Measurements from ENCODE around the gene TCAP.

Gene TCAP

DNA sequence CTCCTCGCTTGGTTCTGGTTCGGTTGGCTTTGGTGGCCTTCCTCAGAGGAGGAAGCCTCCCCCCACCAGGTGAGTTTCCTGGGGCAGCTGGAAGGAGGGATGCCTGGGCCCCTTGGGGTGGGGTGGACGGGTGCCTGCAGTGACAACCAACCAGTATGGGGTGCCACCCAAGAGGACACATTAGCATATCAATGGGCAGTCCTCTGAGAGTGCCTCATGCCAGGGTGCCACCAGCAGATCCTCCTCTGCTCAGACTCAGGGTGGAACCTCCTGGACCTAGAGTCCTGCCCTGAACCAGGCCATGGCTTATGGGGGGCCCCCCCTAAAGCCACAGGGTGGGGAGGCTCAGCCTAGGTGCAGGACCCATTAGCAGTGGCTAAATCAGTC is 35.7 kb upstream of the TCAP start:
- DNase-seq, result no peak

DNA sequence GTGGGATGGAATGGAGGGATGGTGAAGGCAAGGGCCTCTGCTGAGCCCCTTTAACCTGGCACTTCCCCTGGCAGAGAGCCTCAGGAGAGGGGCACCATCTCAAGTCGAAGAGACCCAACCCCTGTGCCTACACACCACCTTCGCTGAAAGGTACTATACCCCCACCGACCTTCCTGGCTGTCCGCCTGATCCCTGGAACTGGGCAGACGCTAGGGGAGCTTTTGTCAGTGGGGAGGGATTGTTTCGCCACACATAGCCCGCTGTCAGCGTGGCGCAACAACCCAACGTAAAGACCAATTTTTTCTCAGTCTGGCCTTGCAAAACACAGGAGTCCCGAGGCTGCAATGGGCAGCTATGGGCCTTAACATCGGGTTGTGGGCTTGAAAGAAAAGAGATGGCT is 35.3 kb upstream of the TCAP start:
- peak; percentile 77 for DNase-seq

DNA sequence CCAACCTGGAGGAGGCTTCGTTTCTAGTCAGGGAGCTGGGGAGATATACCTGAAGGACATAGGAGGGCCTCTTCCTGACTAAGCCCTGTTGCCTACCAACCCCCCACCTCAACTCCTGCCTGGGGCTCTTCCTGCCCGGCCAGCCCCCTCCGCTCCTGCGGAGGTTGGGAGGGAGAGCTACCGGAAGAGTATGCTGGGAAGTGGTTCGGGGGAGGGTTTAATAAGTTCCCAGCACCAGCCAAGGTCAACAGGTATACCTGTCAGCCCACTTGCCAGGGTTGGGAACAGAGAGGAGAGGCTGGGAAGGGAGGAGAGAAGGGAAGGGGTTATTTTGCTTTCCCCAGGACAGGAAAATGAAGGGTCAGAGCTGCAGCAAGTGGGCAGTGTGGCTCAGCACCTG is 33.7 kb upstream of the TCAP start:
- no peak for DNase-seq

DNA sequence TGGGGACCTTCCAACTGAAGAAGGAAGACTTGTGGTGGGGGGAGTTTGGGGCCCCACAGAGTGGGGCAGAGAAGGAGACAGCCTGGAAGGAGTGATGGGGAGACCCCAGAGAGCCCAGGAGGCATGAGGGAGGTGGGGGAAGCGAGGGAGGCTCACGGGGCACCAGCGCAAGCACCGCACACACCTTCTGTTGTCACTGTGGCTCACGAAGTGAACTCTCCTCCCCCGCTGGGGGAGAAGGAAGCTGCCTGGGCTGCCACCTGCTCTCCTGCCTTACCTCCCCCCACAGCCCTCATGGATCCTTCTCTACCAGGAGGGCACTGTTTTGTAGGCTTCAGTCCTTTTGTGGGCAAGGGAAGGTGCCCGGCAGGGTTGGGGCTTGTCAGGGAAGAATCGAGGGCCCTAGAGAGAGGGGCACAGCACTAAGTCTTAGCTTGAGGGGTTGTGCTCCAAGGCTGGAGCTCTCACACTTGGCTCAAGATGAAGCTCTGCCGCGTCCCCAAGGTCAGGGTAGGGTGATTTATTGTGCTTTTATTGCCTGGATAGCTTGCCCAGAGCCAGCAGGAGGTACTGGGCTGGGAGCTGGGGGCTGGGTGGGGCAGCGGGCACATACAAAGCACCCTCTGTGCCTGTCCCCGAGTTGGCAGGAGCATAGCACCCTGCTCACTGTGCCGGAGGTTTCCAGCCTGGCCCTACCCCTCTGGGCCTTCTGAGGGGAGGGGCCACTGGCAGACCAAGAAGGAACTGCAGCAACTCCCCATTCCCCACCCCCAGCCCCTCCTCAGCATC is 32.8 kb upstream of the TCAP start:
- DNase-seq, result no peak

DNA sequence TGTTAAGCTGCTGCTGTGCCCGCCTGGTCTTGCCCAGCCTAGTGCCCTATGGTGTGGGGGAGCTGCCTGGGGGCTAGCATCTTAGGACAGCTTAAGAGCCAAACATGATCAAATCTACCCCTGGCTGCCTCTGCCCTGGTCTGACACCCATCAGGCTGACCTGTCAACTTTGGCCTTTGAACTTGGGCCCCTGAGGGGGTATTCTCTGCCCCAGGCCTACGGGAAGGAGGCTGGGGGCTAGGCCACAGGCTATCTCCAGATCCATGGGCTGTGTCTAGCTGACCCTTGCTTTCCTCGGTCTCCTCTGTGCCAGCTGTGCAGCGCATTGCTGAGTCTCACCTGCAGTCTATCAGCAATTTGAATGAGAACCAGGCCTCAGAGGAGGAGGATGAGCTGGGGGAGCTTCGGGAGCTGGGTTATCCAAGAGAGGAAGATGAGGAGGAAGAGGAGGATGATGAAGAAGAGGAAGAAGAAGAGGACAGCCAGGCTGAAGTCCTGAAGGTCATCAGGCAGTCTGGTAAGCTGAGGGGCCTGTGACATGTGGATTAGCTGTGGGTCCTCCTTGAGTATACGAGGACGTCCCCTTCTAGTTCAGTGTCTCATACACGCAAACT is 31.5 kb upstream of the TCAP start:
- DNase-seq, result no peak

DNA sequence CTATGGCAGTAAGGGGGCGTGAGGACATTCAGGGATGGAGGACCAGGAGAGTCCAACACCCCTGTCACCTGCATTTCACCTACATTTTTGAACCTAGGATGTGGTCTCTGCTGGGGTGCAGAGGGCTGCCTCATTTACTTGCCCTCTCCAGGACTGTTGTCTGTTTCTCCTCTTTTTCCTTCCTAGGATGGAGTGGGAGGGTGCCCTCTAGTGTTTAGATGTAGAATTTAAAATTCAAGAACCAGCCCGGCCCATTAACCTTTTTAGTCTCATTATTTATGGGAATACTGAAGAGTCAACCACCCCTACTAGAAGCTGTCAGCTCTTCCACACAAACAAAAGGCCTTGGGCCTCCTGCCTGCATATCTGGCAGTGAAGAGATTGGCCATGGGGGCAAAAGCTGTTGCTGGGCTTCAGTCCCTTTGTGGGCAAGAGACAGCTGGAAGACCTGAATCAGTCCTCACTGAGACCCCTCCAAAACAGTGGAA is 30.7 kb upstream of the TCAP start:
- peak; percentile 45 for DNase-seq

DNA sequence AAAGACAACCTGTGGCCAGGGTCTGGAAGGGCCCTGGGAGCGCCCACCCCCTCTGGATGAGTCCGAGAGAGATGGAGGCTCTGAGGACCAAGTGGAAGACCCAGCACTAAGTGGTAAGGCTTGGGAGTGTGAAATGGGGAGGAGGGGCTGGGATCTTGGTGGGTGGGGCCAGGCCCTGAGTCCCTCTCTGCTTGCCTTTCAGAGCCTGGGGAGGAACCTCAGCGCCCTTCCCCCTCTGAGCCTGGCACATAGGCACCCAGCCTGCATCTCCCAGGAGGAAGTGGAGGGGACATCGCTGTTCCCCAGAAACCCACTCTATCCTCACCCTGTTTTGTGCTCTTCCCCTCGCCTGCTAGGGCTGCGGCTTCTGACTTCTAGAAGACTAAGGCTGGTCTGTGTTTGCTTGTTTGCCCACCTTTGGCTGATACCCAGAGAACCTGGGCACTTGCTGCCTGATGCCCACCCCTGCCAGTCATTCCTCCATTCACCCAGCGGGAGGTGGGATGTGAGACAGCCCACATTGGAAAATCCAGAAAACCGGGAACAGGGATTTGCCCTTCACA is 29.5 kb upstream of the TCAP start:
- no peak for DNase-seq

DNA sequence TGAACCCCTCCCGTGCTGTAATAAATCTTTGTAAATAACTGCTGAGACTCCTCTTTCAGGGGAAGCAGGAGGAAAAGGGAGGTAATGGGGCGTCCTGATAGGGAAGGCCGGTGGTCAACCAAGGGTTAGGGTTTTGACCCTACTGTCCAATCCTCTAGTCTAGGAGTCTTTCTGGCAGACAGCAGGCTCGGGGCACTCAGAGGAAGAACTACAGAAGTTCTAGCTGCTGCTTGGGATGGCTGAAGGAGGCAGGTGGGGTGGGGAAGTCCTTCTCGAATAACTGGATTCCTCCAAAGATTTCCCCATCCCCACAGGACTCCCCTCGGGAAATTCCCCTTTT is 28.6 kb upstream of the TCAP start:
- DNase-seq, result no peak

DNA sequence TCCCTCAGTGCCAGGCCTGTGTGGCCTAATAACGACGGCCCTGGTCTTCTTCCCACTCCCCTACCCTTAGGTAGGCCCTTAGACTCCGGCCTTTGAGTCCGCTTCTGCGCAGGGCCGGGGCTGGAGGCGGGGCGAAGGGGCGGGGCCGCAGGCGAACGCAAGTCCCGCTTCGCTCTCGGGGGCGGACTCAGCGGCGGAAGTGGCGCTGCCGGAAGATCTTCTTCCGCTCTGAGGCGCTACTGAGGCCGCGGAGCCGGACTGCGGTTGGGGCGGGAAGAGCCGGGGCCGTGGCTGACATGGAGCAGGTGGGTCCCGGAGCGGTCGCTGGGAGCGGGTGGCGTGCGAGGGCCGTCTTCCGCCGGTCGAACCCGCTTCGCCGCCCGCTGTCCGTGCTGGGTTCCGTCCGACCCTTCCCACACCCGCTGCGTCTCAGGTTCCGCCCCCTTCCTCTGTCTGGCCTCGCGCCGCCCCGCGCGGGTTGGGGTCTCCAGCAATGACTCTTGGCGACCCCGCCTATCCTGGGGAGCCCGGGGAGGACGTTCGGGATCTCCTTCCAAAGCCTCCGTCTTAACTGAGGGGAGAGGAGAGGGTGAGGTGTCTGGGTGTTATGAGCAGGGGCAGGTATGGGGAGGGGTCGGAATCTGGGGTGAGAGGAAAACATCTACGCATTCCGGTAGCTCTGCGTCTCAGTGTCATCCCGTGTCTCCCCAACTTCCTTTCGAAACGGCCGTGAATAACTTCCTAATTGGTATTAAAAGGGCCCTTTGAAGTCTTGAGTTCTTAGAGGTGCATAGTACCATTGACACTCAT is 28.0 kb upstream of the TCAP start, which contains the start of gene STARD3:
STARD3 (plus strand) TSS at position 218 of the 810 bp plus-strand sequence. CDS start 16,388 bp downstream, outside the sequence.
- DNase-seq, result peak; percentile 91

DNA sequence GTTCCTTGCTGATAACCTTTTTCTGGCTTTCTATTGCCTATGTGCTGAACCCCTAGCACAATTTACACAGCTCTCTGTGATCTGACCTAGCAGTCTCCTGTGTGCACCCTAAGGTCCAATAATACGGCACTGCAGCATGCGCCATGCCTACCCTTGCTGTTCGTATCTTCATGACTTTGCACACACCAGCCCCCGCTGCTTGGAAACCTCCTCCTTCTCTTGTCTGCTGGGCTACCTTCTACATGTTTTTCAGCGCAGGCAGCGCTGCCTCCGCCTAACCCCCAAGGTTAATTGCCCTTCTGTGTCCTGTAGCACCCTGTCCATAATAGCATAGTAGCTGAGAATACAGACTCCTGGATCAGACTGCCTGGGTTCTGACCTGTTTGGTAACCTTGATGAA is 26.8 kb upstream of the TCAP start:
- no peak for DNase-seq

DNA sequence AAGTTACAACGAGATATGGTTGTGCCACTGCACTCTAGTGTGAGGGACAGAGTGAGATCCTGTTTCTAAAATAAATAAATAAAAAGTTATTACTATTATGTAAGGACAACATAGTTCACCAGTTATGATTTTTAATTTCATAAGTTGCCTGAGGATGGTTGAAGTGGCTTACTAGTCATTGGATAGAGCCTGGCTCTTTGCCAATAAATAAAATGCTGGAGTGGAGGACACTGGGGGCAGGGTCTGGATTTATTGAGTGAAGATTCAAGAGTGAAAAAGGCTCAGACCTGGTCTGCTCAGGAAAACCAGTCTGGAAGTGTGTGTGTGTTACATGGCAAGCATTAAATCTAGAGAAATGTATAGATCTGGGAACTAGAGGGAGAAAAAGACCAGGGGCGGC is 26.1 kb upstream of the TCAP start:
- DNase-seq, result no peak

DNA sequence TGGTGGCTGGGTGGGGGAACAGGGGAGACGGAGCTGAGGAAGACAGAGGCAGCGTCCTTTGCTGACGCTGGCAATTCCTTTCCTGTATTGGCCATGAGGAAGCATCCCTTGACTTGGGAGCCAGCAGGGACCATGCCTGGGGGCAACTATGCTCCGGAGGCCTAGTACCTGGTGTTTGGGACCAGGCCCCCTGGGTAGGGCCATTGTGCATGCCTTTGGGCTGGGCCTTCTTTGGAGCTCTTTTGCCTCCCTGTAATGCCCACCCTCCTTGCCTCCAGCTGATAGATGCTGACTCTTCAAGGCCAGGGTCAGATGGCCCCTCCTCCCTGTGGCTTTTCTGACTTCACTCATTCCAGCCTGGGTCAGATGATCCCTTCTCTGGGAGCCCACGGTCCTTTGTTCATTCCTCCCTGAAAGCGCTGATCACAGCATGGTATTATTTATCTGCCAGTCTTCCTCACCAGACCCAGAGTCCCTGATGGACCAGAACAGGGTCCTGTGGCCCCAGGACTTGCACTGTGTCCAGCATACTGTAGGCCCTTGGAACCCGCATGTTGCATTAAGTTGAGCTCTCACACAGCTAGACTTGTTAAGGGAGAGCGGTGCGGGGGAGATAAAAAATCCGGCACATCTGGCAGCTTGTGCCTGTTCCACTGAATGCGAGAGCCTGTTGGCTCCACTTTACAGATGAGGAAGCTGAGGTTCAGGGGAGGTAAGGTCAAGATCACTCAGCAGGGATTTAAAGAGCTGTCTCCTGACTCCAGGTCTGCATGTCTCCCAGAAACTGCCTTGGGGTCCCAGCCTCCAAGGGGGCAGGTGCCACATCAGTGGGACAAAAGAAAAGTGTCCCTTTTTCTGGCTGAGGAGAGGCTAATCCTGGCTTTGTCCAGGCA is 25.3 kb upstream of the TCAP start:
- no peak for DNase-seq

DNA sequence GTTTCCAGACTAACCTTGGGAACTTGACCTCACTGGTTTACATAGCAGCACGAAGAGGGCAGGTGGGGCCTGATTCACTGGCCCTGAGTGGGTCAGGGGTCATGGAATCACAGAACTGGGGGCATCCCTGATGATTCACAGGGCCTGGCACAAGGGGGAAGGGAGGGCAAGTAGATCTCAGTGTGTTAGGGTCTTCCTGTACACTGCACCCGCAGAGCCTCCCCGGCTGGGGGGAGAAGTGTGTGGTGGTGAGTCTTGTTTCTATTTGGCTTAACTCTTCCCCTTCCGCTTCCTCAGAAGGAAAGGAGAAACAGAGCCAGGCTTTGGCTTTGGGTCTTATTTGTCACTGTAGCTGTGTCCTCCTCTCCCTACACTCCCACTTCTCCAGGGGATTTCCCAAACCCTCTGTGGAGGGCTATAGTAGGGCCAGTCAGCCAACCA is 24.5 kb upstream of the TCAP start:
- peak; percentile 69 for DNase-seq

DNA sequence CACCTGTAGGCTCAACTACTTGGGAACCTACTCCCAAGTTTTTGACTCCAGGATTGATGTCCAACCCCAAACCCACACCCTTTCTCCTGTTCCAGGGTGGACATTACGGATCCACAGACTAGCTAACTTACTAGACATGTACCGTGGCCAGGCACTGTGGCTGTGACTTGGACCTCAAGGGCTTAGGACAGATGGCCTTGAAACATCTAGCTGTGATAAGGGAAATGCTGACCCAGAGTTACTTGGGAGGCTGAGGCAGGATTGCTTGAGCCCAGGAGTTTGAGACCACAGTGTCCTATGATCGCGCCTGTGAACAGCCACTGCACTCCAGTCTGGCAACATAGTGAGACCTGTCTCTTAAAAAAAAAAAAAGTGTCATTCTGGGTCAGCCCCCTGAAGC is 24.1 kb upstream of the TCAP start:
- DNase-seq, result no peak

DNA sequence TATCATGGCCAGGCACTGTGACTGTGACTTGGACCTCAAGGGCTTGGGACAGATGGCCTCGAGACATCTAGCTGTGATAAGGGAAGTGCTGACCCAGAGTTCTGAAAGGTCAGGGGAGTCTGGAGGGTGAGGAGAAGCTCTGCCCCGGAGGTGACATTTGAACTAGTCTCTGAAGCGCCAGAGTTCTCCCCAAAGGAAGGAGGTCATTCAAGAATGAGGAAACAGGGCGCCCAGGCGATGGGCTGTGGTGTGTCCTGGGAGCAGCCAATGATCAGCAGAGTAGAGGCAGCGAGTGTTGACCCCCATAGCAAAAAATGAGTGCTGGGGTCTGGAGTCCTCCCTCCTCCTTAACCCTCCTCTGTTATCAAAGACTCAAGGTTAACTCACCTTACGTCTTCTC is 23.3 kb upstream of the TCAP start:
- peak; percentile 62 for DNase-seq

DNA sequence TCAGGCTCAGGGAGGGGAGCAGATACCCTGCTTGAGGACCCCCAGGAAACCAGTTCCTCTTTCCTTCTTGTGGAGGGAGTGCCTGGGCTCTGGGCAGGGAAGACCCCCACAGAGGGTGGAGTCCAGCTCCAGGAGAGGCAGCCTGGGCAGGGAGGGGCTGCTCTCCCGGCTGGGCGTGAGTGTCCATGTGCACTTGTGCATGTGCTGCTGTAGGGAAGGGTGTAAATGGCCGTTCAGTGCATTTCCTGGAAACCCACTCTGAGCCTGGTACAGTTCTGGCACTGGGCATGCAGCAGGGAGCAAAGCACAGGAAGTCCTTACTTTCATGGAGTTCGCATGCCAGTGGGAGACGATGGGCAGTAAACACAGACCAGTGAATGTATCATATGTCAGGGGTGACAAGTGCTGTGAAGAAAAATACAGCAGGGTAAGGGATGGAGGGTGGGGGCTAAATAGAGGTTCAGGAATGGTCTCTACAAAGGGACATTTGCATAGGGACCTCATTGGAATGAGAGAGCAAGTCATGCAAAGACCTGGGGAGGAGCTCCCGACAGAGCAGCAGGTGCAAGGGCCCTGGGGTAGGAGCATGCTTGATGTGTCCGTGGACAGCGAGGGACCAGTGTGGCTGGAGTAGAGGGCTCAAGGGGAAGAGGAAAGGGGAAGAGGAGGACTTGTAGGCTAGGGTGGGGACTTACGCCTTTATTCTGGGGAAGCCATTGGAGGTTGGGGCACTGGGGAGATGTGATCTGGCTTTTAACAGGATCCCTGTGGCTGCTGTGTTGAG is 22.7 kb upstream of the TCAP start:
- no peak for DNase-seq

DNA sequence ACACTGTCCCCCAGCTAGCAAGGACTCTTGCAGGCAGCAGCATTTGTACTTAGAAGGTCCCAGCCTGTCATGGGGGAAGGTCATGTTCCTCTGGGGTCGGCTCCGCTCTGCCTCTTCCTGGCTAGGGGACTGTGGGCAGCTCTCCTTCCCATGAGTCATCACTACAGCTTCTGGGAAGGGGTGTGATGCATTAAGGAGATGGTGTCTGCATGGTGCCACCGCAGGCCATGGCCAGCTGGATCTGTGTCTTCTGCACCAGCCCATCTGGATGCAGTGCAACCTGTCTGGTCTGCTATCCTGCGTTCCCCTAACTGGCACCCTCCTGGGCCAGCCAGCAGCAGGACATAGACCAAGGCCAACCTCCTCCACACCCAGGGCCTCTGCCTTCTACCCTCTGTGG is 21.9 kb upstream of the TCAP start:
- no peak for DNase-seq

DNA sequence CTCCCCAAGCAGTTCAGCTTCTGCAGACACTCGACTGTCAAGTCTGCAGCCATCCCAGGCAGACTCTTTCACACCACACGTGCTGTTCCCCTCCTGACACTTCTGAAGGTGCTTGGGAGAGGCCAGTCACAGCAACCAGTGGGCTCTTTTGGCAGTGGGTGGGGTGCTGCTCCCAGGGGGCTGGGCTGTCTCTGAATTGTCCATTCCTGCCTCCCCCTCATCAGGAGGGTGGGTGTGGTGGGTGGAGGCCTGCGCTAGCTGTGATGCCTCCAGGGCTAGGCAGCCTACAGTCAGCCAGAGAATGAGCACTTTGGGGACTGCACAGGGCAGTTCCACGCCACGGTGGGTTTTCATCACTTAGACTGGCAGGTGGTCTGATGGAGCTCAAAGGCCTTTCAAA is 17.9 kb upstream of the TCAP start:
- DNase-seq, result no peak

DNA sequence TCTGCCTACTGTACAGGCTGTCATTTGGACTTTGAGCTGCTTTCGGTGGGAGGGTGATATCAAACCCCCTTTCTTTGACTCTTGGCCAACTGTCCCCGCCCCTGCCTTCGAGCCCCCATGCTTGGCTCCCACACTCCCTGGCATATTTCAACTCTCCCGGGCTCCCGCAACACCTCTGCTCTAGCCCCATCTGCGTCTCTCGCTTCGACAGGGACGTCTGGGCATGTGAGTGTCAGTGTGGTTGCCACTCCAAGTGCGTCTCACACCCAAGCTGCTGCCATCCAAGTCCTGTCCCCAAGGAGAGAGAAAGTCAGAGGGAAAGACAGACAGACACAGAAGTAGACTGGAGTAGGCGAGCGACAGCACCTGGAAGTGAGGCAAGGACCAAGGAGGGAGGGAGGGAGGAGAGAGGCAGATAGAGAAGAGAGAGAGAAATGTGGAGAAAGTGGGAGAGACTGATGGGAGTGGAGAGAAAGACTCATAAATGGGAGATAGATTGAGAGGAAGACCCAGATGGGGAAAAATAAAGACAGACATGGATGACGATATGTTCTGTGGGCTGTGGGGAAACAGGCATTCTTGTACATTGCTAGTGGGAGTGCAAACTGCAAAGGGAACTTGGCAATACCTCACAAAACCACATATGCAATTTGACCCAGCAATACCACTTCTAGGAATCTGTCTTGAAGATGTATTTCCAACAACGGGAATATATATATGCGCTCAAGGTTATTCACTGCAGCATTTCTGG is 16.4 kb upstream of the TCAP start:
- peak; percentile 63 for DNase-seq

DNA sequence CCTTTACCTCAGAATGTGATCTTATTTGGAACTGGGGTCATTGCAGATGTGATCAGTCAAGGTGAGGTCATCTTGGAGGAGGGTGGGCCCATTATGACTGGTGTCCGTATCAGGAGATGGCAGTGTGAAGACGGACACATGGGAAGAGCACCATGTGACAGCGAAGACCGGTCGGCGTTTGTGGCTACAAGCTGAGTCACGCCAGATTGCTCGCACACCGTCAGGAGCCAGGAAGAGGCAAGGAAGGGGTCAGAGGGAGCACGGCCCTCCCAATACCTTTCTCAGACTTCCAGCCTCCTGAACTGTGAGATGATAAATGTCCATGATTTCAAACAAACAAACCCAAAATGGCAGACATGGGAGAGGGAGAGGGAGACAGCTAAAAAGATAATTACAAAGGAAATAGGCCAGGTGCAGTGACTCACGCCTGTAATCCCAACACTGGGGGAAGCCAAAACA is 15.0 kb upstream of the TCAP start:
- DNase-seq, result no peak
